ENCODE data around the gene RIN2. TPM values are rescaled to one million over a fixed set of nuclear protein-coding genes. Genes with fewer than 3 reads are reported as not detected.
"Not testable (repeated sequence)": the region's sequence is repeated elsewhere in the genome, so short reads cannot be mapped to it uniquely, and the experiment has no call there.

RIN2 gene
- total RNA-seq, 2 donors from 2014 or later, result not detected

DNA sequence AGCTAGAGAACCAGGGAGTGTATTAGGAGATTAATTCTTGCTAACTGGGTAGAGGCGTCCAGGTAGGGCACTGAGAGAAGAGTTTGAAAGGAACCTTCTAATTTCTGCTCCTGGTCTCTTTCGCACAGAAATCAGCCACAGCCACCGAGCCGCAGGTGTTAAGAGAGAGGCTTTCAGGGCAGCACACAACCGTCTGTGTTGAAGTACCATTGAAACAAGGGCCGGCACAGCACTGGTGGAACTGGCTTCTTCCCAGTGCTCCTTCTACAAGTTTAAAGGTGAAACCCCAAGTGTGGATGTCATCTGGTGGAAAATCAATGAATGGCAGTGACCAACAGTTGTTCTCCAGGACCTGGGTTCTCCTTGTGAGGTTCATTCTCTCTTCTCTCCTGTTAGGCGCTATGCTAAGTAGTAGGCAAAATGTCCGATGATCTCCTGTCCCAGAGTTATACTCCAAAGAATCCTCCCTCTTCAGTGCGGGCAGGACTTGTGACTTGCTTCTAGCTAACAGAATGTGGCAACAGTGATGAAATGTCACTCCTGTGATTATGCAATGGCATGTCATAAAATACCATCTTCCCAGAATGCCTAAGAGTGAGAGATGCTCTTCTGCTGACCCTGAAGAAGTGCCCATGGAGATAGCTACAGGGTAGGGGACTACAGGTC is 15.0 kb upstream of the RIN2 start:
- ATAC-seq (replicated peaks in 1 of 2) (no peak), DNase-seq (no peak)
- no peaks in the 10 kb centered on the region for H3K4me1 Mint-ChIP-seq (ENCODE audit: low read depth)
- no peak overlapping the region for H3K4me3 Mint-ChIP-seq
- H3K9me3 Mint-ChIP-seq, result peaks cover 7 to 10% of the 10 kb centered on the region in 2 donors
- no peak overlapping the region for H3K27ac Mint-ChIP-seq
- peaks cover 16% of the 10 kb centered on the region for H3K27me3 Mint-ChIP-seq (ENCODE audit: low read depth)
- peaks cover 2% of the 10 kb centered on the region in 2 donors for H3K36me3 Mint-ChIP-seq (ENCODE audit: insufficient read depth in 2 of 2)

- ATAC-seq (replicated peaks in 1 of 2) (no peak), DNase-seq (no peak)
- no peaks in the 10 kb centered on the region for H3K4me1 Mint-ChIP-seq (ENCODE audit: low read depth)
- no peak overlapping the region for H3K4me3 Mint-ChIP-seq
- peaks cover 16% of the 10 kb centered on the region for H3K27me3 Mint-ChIP-seq (ENCODE audit: low read depth)
- H3K9me3 Mint-ChIP-seq, result peaks cover 7 to 10% of the 10 kb centered on the region in 2 donors
- H3K27ac Mint-ChIP-seq, result no peak overlapping the region
- H3K36me3 Mint-ChIP-seq (ENCODE audit: insufficient read depth in 2 of 2), result peaks cover 2% of the 10 kb centered on the region in 2 donors
Measured at GRCh38 chr20:19743640-19743995, 14.4 kb upstream of the RIN2 start.

- Mint-ChIP-seq H3K27ac (no peak overlapping the region), H3K4me3 (no peak overlapping the region), H3K4me1 (ENCODE audit: low read depth) (no peaks in the 10 kb centered on the region), H3K36me3 (ENCODE audit: insufficient read depth in 2 of 2) (peaks cover 2% of the 10 kb centered on the region in 2 donors), H3K9me3 (peaks cover 7 to 10% of the 10 kb centered on the region in 2 donors), H3K27me3 (ENCODE audit: low read depth) (peaks cover 16% of the 10 kb centered on the region)
- ATAC-seq (replicated peaks in 1 of 2), result no peak
- no peak for DNase-seq
Measured at GRCh38 chr20:19745106-19745505, 13.0 kb upstream of the RIN2 start.

DNA sequence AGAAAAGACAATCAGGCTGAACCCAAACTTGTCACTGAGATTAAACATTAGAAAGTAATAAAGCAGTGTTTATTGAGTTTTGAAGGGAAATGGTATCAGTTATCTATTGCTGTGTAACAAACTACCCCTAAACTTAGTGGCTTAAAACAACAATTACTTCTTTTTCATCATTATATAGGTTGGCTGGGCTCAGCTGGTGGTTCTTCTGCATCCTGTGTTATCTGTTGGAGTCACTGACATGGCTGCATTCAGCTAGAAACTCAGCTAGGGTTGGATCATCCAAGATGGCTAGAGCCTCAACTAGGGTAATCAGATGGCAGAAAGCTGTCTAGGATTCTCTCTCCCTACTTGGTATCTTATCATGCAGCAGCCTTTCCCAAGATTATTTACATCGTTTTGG is 12.5 kb upstream of the RIN2 start:
- DNase-seq, result no peak
- peaks cover 2% of the 10 kb centered on the region in 2 donors for H3K36me3 Mint-ChIP-seq (ENCODE audit: insufficient read depth in 2 of 2)
- peaks cover 7 to 10% of the 10 kb centered on the region in 2 donors for H3K9me3 Mint-ChIP-seq

GRCh38 chr20:19746396-19746795 is 11.7 kb upstream of the RIN2 start:
- peaks cover 7 to 11% of the 10 kb centered on the region in 2 donors for H3K9me3 Mint-ChIP-seq
- H3K4me3 Mint-ChIP-seq, result no peak overlapping the region
- ATAC-seq (replicated peaks in 1 of 2) (no peak), DNase-seq (no peak)
- no peak overlapping the region for H3K27ac Mint-ChIP-seq
- peaks cover 7% of the 10 kb centered on the region for H3K27me3 Mint-ChIP-seq (ENCODE audit: low read depth)
- H3K36me3 Mint-ChIP-seq (ENCODE audit: insufficient read depth in 2 of 2), result peaks cover 2% of the 10 kb centered on the region in 2 donors
- H3K4me1 Mint-ChIP-seq (ENCODE audit: low read depth), result no peaks in the 10 kb centered on the region

More for the DNA sequence above, 12.5 kb upstream of the RIN2 start:
- ATAC-seq (replicated peaks in 1 of 2), result no peak
- H3K4me1 Mint-ChIP-seq (ENCODE audit: low read depth), result no peaks in the 10 kb centered on the region
- no peak overlapping the region for H3K4me3 Mint-ChIP-seq
- H3K27ac Mint-ChIP-seq, result no peak overlapping the region
- peaks cover 15% of the 10 kb centered on the region for H3K27me3 Mint-ChIP-seq (ENCODE audit: low read depth)

DNA sequence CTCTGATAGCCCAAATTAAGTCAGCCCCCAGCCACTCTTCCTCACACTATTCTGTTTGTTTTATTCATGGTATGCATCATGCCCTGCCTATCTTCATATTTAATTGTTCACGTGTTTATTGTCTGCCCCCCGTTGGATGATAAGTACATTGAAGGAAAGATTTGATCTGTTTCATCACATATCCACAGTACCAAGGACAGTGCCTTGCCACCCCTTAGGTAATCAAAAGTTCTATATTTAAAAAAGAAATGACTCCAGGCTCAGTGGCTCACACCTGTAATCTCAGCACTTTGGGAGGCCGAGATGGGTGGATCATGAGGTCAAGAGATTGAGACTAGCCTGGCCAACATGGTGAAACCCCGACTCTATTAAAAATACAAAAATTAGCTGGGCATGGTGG is 10.2 kb upstream of the RIN2 start:
- no peak for DNase-seq
- ATAC-seq (replicated peaks in 1 of 2), result no peak
- no peaks in the 10 kb centered on the region for H3K4me1 Mint-ChIP-seq (ENCODE audit: low read depth)
- peaks cover 7 to 11% of the 10 kb centered on the region in 2 donors for H3K9me3 Mint-ChIP-seq
- H3K27ac Mint-ChIP-seq, result no peak overlapping the region
- H3K4me3 Mint-ChIP-seq, result no peak overlapping the region
- peaks cover 2% of the 10 kb centered on the region in 2 donors for H3K36me3 Mint-ChIP-seq (ENCODE audit: insufficient read depth in 2 of 2)
- H3K27me3 Mint-ChIP-seq (ENCODE audit: low read depth), result peaks cover 14% of the 10 kb centered on the region

GRCh38 chr20:19748681-19749080 is 9.4 kb upstream of the RIN2 start:
- peaks cover 14% of the 10 kb centered on the region for H3K27me3 Mint-ChIP-seq (ENCODE audit: low read depth)
- ATAC-seq (replicated peaks in 1 of 2), result no peak

GRCh38 chr20:19749618-19750071 is 8.4 kb upstream of the RIN2 start:
- Mint-ChIP-seq H3K27me3 (ENCODE audit: low read depth) (peaks cover 10% of the 10 kb centered on the region), H3K4me1 (ENCODE audit: low read depth) (no peaks in the 10 kb centered on the region), H3K27ac (no peak overlapping the region), H3K4me3 (no peak overlapping the region), H3K9me3 (peaks cover 5 to 10% of the 10 kb centered on the region in 2 donors), H3K36me3 (ENCODE audit: insufficient read depth in 2 of 2) (peaks cover under 1% of the 10 kb centered on the region in 2 donors)
- DNase-seq (no peak), ATAC-seq (replicated peaks in 1 of 2) (no peak)

More at GRCh38 chr20:19748681-19749080, 9.4 kb upstream of the RIN2 start:
- peaks cover 7 to 11% of the 10 kb centered on the region in 2 donors for H3K9me3 Mint-ChIP-seq
- H3K4me3 Mint-ChIP-seq, result no peak overlapping the region
- peaks cover 2% of the 10 kb centered on the region in 2 donors for H3K36me3 Mint-ChIP-seq (ENCODE audit: insufficient read depth in 2 of 2)
- DNase-seq, result no peak
- H3K4me1 Mint-ChIP-seq (ENCODE audit: low read depth), result no peaks in the 10 kb centered on the region
- no peak overlapping the region for H3K27ac Mint-ChIP-seq

GRCh38 chr20:19750101-19750606 is 7.9 kb upstream of the RIN2 start:
- Mint-ChIP-seq H3K9me3 (peaks cover 5 to 10% of the 10 kb centered on the region in 2 donors), H3K36me3 (ENCODE audit: insufficient read depth in 2 of 2) (no peaks in the 10 kb centered on the region), H3K27me3 (ENCODE audit: low read depth) (peaks cover 8% of the 10 kb centered on the region), H3K4me3 (no peak overlapping the region), H3K27ac (no peak overlapping the region), H3K4me1 (ENCODE audit: low read depth) (no peaks in the 10 kb centered on the region)
- DNase-seq (no peak), ATAC-seq (replicated peaks in 1 of 2) (no peak)

DNA sequence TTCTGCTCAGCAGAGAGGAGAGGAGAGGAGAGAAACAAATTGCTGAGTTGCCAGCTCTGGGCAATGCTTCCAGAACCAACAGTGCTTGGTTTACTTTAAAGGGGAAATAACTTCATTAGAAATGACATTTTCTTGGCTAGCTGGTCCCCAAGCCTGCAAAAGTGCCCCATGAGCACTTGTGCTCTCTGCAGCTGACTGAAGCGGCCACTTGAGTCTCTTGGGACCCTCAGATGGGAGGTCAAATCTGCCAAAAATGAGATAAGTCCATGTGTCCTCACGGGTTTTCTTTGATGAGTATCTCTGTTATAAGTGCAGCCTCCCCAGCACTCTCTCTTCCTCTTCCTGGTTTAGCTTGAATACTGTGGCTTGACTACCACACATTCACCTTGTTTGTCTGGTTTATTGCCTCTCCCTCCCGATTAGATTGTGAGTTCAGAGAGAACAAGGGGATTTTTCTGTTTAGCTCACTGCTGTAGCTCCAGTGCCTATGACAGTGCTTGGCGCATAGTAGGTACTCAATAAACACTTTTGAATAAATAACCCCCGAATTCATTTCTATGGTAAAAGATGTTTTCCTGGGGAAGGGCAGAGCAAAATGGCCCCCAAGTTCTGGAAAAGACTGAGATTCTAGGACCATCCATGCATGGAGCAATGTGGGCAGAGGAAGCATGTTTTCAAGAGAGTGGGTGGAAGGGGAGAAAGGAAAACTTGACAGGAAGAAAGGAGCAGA is 7.0 kb upstream of the RIN2 start:
- DNase-seq (no peak), ATAC-seq (replicated peaks in 1 of 2) (no peak)
- H3K4me1 Mint-ChIP-seq (ENCODE audit: low read depth), result no peaks in the 10 kb centered on the region
- H3K36me3 Mint-ChIP-seq (ENCODE audit: insufficient read depth in 2 of 2), result no peaks in the 10 kb centered on the region
- no peak overlapping the region for H3K27ac Mint-ChIP-seq
- H3K27me3 Mint-ChIP-seq (ENCODE audit: low read depth), result peaks cover 11% of the 10 kb centered on the region
- H3K4me3 Mint-ChIP-seq, result no peak overlapping the region
- peaks cover 2 to 7% of the 10 kb centered on the region in 2 donors for H3K9me3 Mint-ChIP-seq

- H3K36me3 Mint-ChIP-seq (ENCODE audit: insufficient read depth in 2 of 2); H3K4me1 Mint-ChIP-seq (ENCODE audit: low read depth); H3K27ac Mint-ChIP-seq: not testable (repeated sequence)
Measured at GRCh38 chr20:19754201-19754600, 3.9 kb upstream of the RIN2 start.

GRCh38 chr20:19756761-19757486 is 1.1 kb upstream of the RIN2 start:
- H3K27ac Mint-ChIP-seq, result no peak overlapping the region
- H3K27me3 Mint-ChIP-seq (ENCODE audit: low read depth), result peaks cover 59% of the 10 kb centered on the region
- H3K4me1 Mint-ChIP-seq (ENCODE audit: low read depth), result no peaks in the 10 kb centered on the region
- no peaks in the 10 kb centered on the region for H3K36me3 Mint-ChIP-seq (ENCODE audit: insufficient read depth in 2 of 2)
- ATAC-seq (replicated peaks in 1 of 2), result no peak
- H3K9me3 Mint-ChIP-seq, result no peaks in the 10 kb centered on the region
- H3K4me3 Mint-ChIP-seq, result peak overlapping the region in 1 of 2 donors; percentile 71
- no peak for DNase-seq

More at GRCh38 chr20:19754201-19754600, 3.9 kb upstream of the RIN2 start:
- ATAC-seq (replicated peaks in 1 of 2); H3K9me3 Mint-ChIP-seq; H3K4me3 Mint-ChIP-seq; DNase-seq: not testable (repeated sequence)
- peaks cover 36% of the 10 kb centered on the region for H3K27me3 Mint-ChIP-seq (ENCODE audit: low read depth)

All from activated T-cell treated with anti-CD3 and anti-CD28 coated beads, Interleukin-2, amount 50 U/mL, for 72 hours (primary cell).